ENCODE results near the gene C20orf144. TPM values are rescaled to one million over a fixed set of nuclear protein-coding genes. Genes with fewer than 3 reads are reported as not detected.

The C20orf144 gene
- total RNA-seq, 1 donor from 2014 or later, result not detected

GRCh38 chr20:33686100-33686983, 24.2 kb downstream of the C20orf144 start, which contains the start of gene E2F1:
TSS of gene E2F1 (minus strand) at chr20:33686385. CDS start at chr20:33686264, 121 bp downstream.
- TF ChIP-seq CTCF (conservative IDR thresholded peaks at IDR 0.05; ENCODE audit: low read depth, low read length), result peak; percentile 25
- no peak for DNase-seq (ENCODE audit: low read depth)
- H3K4me3 ChIP-seq (ENCODE audit: low read depth, low read length), result peak within 1 kb of the TSS; percentile 49

- no peak for DNase-seq (ENCODE audit: low read depth)
- TF ChIP-seq CTCF (conservative IDR thresholded peaks at IDR 0.05; ENCODE audit: low read depth, low read length), result no peak
- H3K4me3 ChIP-seq (ENCODE audit: low read depth, low read length), result peak overlapping the region; percentile 48
Measured at GRCh38 chr20:33686984-33687366, 24.8 kb downstream of the C20orf144 start.

GRCh38 chr20:33687370-33687915, 25.3 kb downstream of the C20orf144 start:
- TF ChIP-seq CTCF (conservative IDR thresholded peaks at IDR 0.05; ENCODE audit: low read depth, low read length), result no peak
- no peak for DNase-seq (ENCODE audit: low read depth)
- H3K4me3 ChIP-seq (ENCODE audit: low read depth, low read length), result no peak overlapping the region

GRCh38 chr20:33687993-33688937, 26.1 kb downstream of the C20orf144 start:
- TF ChIP-seq CTCF (conservative IDR thresholded peaks at IDR 0.05; ENCODE audit: low read depth, low read length), result no peak
- no peak overlapping the region for H3K4me3 ChIP-seq (ENCODE audit: low read depth, low read length)
- no peak for DNase-seq (ENCODE audit: low read depth)

GRCh38 chr20:33688938-33689424, 26.9 kb downstream of the C20orf144 start:
- no peak for TF ChIP-seq CTCF (conservative IDR thresholded peaks at IDR 0.05; ENCODE audit: low read depth, low read length)
- H3K4me3 ChIP-seq (ENCODE audit: low read depth, low read length), result no peak overlapping the region
- no peak for DNase-seq (ENCODE audit: low read depth)

- no peak for TF ChIP-seq CTCF (conservative IDR thresholded peaks at IDR 0.05; ENCODE audit: low read depth, low read length)
- DNase-seq (ENCODE audit: low read depth), result no peak
- no peak overlapping the region for H3K4me3 ChIP-seq (ENCODE audit: low read depth, low read length)
Measured at GRCh38 chr20:33689493-33689892, 27.4 kb downstream of the C20orf144 start.
